ENCODE measurements around the gene SART1.

DNA sequence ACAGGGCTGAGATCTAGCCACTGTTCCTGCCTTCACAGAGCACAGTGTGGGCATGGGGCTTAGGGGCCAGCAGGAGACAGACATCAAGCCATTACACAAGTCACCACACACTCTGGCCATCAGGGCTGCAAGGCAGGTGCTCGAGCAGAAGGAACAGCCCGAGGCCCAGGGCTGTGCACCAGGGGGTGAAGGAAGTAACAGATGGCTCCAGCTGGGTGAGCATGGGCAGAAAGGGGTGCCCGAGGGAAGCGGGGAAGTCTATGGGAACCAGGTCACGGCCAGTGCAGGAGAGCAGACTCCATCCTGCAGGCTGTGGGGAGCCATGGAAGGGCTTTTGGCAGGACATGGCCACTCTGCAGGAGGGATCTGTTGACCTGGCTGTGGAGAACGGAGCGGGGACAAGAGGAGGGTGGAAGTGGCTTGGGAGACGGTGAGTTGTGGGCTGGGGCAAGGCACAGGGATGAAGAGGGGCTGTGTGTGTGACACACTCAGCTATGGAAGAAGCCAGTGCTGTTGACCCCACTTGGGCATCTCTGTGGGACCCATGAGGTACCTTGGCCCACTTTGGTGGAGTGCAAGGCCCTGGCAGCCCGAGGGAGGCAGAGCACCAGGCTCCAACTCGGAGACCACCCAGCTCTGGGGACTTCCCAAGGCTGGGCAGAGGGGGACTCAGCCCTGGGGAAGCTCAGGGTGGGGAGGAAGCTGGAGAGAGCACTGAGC is 46.3 kb upstream of the SART1 start:
- TF ChIP-seq, protein P1, sequence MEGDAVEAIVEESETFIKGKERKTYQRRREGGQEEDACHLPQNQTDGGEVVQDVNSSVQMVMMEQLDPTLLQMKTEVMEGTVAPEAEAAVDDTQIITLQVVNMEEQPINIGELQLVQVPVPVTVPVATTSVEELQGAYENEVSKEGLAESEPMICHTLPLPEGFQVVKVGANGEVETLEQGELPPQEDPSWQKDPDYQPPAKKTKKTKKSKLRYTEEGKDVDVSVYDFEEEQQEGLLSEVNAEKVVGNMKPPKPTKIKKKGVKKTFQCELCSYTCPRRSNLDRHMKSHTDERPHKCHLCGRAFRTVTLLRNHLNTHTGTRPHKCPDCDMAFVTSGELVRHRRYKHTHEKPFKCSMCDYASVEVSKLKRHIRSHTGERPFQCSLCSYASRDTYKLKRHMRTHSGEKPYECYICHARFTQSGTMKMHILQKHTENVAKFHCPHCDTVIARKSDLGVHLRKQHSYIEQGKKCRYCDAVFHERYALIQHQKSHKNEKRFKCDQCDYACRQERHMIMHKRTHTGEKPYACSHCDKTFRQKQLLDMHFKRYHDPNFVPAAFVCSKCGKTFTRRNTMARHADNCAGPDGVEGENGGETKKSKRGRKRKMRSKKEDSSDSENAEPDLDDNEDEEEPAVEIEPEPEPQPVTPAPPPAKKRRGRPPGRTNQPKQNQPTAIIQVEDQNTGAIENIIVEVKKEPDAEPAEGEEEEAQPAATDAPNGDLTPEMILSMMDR (IDR thresholded peaks at IDR 0.05) = no peak
- TF ChIP-seq POLR2AphosphoS5 (IDR thresholded peaks at IDR 0.05) = no peak

All from gastroesophageal sphincter (tissue), 3 donors.